Measurements from ENCODE around the gene SOS1. TPM values are rescaled to one million over a fixed set of nuclear protein-coding genes. Genes with fewer than 3 reads are reported as not detected.

The SOS1 gene
- total and polyA plus RNA-seq, 2 of the 13 experiments (the other 11 are each of a cell fraction or from before 2014, with no cell fraction given), result 20.8 to 60.4 TPM

DNA sequence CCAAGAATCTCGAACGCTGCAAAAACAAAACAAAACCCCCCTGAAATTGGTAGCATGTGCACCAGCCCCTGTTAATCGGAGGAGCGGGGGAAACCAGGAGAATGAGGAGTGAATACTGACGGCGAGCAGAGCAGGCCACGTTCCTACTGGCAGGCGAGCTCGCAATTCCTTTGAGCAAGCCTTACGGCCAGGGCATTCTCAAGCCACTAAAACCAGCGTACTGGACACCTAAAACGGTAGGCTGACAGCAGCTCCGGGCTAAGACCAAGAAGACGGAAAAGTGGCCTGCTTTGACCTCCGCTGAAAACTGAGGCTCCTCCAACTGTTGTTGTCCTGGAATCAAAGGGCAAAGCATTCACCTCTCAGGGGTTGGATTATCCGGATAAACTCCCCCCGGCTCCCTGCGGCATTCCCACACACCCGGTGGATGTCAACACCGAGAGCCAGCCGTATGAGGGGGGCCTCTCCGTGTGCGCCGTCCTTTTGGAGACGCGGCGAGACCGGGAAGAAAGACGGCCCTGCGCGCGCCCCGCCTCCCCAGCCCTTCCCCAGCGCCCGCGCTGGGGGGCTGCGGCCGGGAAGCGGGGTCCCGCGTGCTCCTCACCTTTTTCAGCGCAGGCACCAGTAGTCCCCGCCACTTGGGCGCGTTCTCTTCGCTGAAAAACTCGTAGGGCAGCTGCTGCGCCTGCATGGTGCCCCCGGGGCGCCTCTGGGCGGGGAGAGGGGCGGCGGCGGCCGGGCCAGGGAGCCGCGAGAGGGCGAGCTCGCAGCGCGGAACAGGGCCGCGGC, 925 bp downstream of the SOS1 start (continued):
- TF ChIP-seq ARID5B (CRISPR knock-in tag; IDR thresholded peaks at IDR 0.05), result peak; percentile 14; the same call in 1 of the 2 replicates
- TF ChIP-seq FOSL2 (CRISPR knock-in tag; IDR thresholded peaks at IDR 0.05), result 0 out of 2 replicates have a peak, but pooled peaks have one; percentile 1
- TF ChIP-seq, protein P1, sequence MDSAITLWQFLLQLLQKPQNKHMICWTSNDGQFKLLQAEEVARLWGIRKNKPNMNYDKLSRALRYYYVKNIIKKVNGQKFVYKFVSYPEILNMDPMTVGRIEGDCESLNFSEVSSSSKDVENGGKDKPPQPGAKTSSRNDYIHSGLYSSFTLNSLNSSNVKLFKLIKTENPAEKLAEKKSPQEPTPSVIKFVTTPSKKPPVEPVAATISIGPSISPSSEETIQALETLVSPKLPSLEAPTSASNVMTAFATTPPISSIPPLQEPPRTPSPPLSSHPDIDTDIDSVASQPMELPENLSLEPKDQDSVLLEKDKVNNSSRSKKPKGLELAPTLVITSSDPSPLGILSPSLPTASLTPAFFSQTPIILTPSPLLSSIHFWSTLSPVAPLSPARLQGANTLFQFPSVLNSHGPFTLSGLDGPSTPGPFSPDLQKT (CRISPR knock-in tag; IDR thresholded peaks at IDR 0.05; ENCODE audit: borderline replicate concordance), result no peak
- TF ChIP-seq RAD21 (CRISPR knock-in tag; IDR thresholded peaks at IDR 0.05), result peak; percentile 93; the same call in 1 of the 2 replicates
- peak; percentile 32; the same call in 1 of the 2 replicates for TF ChIP-seq MTA1 (CRISPR knock-in tag; IDR thresholded peaks at IDR 0.05; ENCODE audit: borderline replicate concordance)
- peak; percentile 89 for TF ChIP-seq ZNF224 (CRISPR knock-in tag; IDR thresholded peaks at IDR 0.05)
- no peak for TF ChIP-seq SRSF9 (IDR thresholded peaks at IDR 0.05; ENCODE audit: borderline replicate concordance, insufficient read depth, low read depth, low read length, poor library complexity, severe bottlenecking)
- 0 out of 2 replicates have a peak, but pooled peaks have one; percentile 52 for TF ChIP-seq NCOA5 (CRISPR knock-in tag; IDR thresholded peaks at IDR 0.05)
- peak; percentile 41 for TF ChIP-seq YY1 (IDR thresholded peaks at IDR 0.05; ENCODE audit: insufficient read depth, insufficient replicate concordance, low read depth, low read length)
- TF ChIP-seq MLXIP (CRISPR knock-in tag; IDR thresholded peaks at IDR 0.05; ENCODE audit: borderline replicate concordance), result 0 out of 2 replicates have a peak, but pooled peaks have one; percentile 44
- peak; percentile 46; the same call in 1 of the 2 replicates for TF ChIP-seq MAX (IDR thresholded peaks at IDR 0.05)
- TF ChIP-seq HOXA5 (CRISPR knock-in tag; IDR thresholded peaks at IDR 0.05), result peak; percentile 63; the same call in 1 of the 2 replicates
- TF ChIP-seq KLF12 (CRISPR knock-in tag; IDR thresholded peaks at IDR 0.05; ENCODE audit: borderline replicate concordance), result no peak
- TF ChIP-seq ZNF562 (CRISPR knock-in tag; IDR thresholded peaks at IDR 0.05; ENCODE audit: borderline replicate concordance), result no peak; the same call in 1 of the 2 replicates
- no peak for TF ChIP-seq DR1 (CRISPR knock-in tag; IDR thresholded peaks at IDR 0.05)
- TF ChIP-seq MAZ (IDR thresholded peaks at IDR 0.05; ENCODE audit: borderline replicate concordance, low read depth, low read length), result peak; percentile 41; the same call in 1 of the 2 replicates
- peak; percentile 34; the same call in 1 of the 2 replicates for TF ChIP-seq MAZ (CRISPR knock-in tag; IDR thresholded peaks at IDR 0.05; ENCODE audit: low read depth)
- TF ChIP-seq SALL1 (CRISPR knock-in tag; IDR thresholded peaks at IDR 0.05), result peak; percentile 47; the same call in 1 of the 2 replicates
- TF ChIP-seq TAF1 (CRISPR knock-in tag; IDR thresholded peaks at IDR 0.05), result peak; percentile 38; the same call in 1 of the 2 replicates
- no peak for TF ChIP-seq SMARCE1 (IDR thresholded peaks at IDR 0.05; ENCODE audit: borderline replicate concordance)

Data from HepG2 (cell line).